ENCODE data around the gene THYN1.

- TF ChIP-seq CTCF (IDR thresholded peaks at IDR 0.05 in 8 of 11, conservative IDR thresholded peaks at IDR 0.05 in 3 of 11): no peak
- no peak for TF ChIP-seq POLR2A (IDR thresholded peaks at IDR 0.05)
- no peak for TF ChIP-seq POLR2AphosphoS5 (IDR thresholded peaks at IDR 0.05)
Measured at GRCh38 chr11:134294664-134295063, 41.5 kb upstream of the THYN1 start.

Measured in spleen (tissue), 7 donors.